GM12892 (cell line): ENCODE measurements around the gene NAB2.
A peak's percentile ranks its signal among the peaks of the same experiment; 100 is the strongest.
"Not testable (repeated sequence)": the region's sequence is repeated elsewhere in the genome, so short reads cannot be mapped to it uniquely, and the experiment has no call there.

Source experiments
- DNase-seq: peaks from one replicate; pipeline ENCODE4 v3.0.0; 2011; ENCODE audit not compliant: insufficient read length
- FAIRE-seq: peaks from 2 replicates; lab custom pipeline; 2011; peaks lifted over from hg19 to GRCh38; lab: Jason Lieb, UNC
- POLR2A ChIP-seq: IDR thresholded peaks from 2 replicates; pipeline ENCODE4 v1.6.1; 2011; ENCODE audit warnings: low read depth, low read length, control low read depth
- POLR2AphosphoS5 ChIP-seq: IDR thresholded peaks from 2 replicates; pipeline ENCODE4 v1.6.1; 2011; ENCODE audit warnings: low read depth, low read length, control low read depth
- TAF1 ChIP-seq: IDR thresholded peaks from 2 replicates; pipeline ENCODE4 v1.6.1; 2011; ENCODE audit warnings: low read depth, mild to moderate bottlenecking, control low read depth, low read length, borderline replicate concordance

NAB2 gene

GRCh38 chr12:57109207-57110103 is 20.5 kb downstream of the NAB2 start:
- peak; percentile 6 for DNase-seq
- TF ChIP-seq TAF1, result no peak
- TF ChIP-seq POLR2A, result no peak
- TF ChIP-seq POLR2AphosphoS5, result no peak
- FAIRE-seq, result peak; percentile 36

- peak; percentile 99 for FAIRE-seq
- TF ChIP-seq TAF1 (peak; percentile 41; the same call in 1 of the 2 replicates), POLR2AphosphoS5 (peak; percentile 61), POLR2A (peak; percentile 57)
- DNase-seq, result peak; percentile 62
Measured at GRCh38 chr12:57110104-57111030, 21.5 kb downstream of the NAB2 start.

GRCh38 chr12:57111031-57111734 is 22.3 kb downstream of the NAB2 start, which contains the start of gene STAT6:
Gene STAT6 (minus strand): TSS chr12:57111362. CDS start chr12:57108278, 3,084 bp downstream.
- TF ChIP-seq POLR2AphosphoS5, result peak; percentile 66
- peak; percentile 85 for TF ChIP-seq POLR2A
- TF ChIP-seq TAF1, result peak; percentile 69; the same call in 1 of the 2 replicates
- FAIRE-seq (peak; percentile 87), DNase-seq (peak; percentile 75)

GRCh38 chr12:57112492-57113294 is 23.8 kb downstream of the NAB2 start:
- FAIRE-seq, result peak; percentile 81
- TF ChIP-seq POLR2A (no peak), TAF1 (no peak), POLR2AphosphoS5 (no peak)

GRCh38 chr12:57116580-57117281 is 27.8 kb downstream of the NAB2 start:
- TF ChIP-seq POLR2A (no peak), TAF1 (no peak), POLR2AphosphoS5 (no peak)
- DNase-seq, result no peak
- FAIRE-seq, result no peak

More at GRCh38 chr12:57112492-57113294, 23.8 kb downstream of the NAB2 start:
- peak; percentile 80 for DNase-seq

GRCh38 chr12:57118711-57119271 is 29.9 kb downstream of the NAB2 start:
- no peak for DNase-seq
- TF ChIP-seq TAF1 (no peak), POLR2A (no peak), POLR2AphosphoS5 (no peak)
- FAIRE-seq, result no peak

GRCh38 chr12:57119294-57120085 is 30.6 kb downstream of the NAB2 start:
- TF ChIP-seq TAF1, result no peak
- TF ChIP-seq POLR2AphosphoS5, result no peak
- TF ChIP-seq POLR2A, result no peak
- no peak for DNase-seq
- no peak for FAIRE-seq

- FAIRE-seq, DNase-seq: not testable (repeated sequence)
Measured at GRCh38 chr12:57120718-57121117, 31.8 kb downstream of the NAB2 start.

GRCh38 chr12:57123813-57124212 is 34.9 kb downstream of the NAB2 start:
- no peak for FAIRE-seq
- no peak for TF ChIP-seq POLR2A
- TF ChIP-seq POLR2AphosphoS5, result no peak
- TF ChIP-seq TAF1, result no peak
- no peak for DNase-seq
